T-helper 1 cell treated with Interleukin-12 subunit alpha and Interleukin-12 subunit beta and Interleukin-4 antibody, amounts not matched to agents 30 ng/mL and 1 ng/mL, for 36 hours (primary cell): ENCODE measurements around the gene CRNN. TPM values are rescaled to one million over a fixed set of nuclear protein-coding genes. Genes with fewer than 3 reads are reported as not detected.

Source experiments
- intact Hi-C: fragments of 100-400 bp; cut with micrococcal nuclease; formaldehyde crosslinking; loops from one replicate; pipeline ENCODE4 v1.15.1; 2024
- total RNA-seq: library from RNA; stranded (reverse); gene quantifications from 2 replicates; pipeline ENCODE4 v1.2.3, GENCODE V29; 2022

CRNN gene
- not detected in 2 replicates for total RNA-seq

GRCh38 chr1:152413909-152414308 lies at the start of gene CRNN:
CRNN (minus strand) TSS chr1:152414263; CDS start chr1:152412233, 2,030 bp downstream.
- intact Hi-C loops, result no loop called here

- intact Hi-C loops, result no loop called here
These were observed 48.6 kb upstream of the CRNN start for GRCh38 chr1:152462636-152463035.

DNA sequence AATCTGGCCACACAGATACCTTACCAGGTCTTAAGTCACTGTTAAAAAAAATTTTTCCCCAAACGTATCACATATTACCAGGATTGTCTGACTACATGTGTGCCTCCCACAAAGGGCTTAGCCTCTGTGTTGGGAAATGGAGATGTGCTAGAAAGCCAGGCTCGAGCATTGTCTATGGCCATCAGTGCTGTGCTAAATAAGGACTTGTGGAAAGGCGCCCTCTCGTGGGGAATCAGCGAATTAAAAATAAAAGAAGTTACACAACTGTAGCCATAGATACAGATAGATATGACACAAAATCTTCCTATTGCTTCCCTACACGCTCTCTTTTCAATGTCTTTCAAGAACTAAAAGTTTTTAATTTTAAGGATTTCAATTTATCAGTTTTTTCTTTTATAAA lies 47.5 kb upstream of the CRNN start:
- intact Hi-C loops, result no loop called here

- intact Hi-C loops, result no loop called here
These were observed 46.5 kb upstream of the CRNN start for GRCh38 chr1:152460529-152460899.

- intact Hi-C loops, result loop anchor here (5.0 kb wide), 1 partner anchor 623 kb away; the partner anchor contains the start of gene C2CD4D
These were observed 45.8 kb upstream of the CRNN start for GRCh38 chr1:152459596-152460528.

GRCh38 chr1:152458384-152459185 lies 44.5 kb upstream of the CRNN start:
- intact Hi-C loops, result loop anchor here (1.0 to 5.0 kb wide), 6 partner anchors 17 to 621 kb away; partner anchors contain the start of gene C2CD4D

DNA sequence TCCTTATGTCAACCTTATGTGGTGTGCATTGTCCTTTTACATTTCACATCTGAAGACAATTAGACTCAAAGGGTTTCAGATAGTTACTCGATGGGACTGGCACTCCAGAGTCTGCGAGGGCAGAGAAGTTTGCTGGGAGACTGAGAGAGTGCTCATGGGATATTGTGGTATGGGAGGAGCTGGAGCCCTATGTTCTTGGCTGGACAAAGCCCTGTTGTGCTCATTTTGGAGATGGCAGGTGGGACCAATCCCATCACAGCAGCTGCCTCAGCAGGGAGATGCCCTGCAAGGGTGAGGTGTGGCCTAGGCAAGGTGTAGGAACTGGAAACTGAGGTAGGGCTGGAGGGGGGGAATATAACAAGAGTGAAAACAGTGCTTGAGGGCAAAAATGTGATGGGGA lies 43.5 kb upstream of the CRNN start:
- intact Hi-C loops, result loop anchor here (5.0 kb wide), 1 partner anchor 620 kb away; the partner anchor contains the start of gene C2CD4D

GRCh38 chr1:152457071-152457470 lies 43.0 kb upstream of the CRNN start:
- intact Hi-C loops, result loop anchor here (5.0 kb wide), 1 partner anchor 620 kb away; the partner anchor contains the start of gene C2CD4D

GRCh38 chr1:152451254-152451653 lies 37.2 kb upstream of the CRNN start:
- intact Hi-C loops, result no loop called here

DNA sequence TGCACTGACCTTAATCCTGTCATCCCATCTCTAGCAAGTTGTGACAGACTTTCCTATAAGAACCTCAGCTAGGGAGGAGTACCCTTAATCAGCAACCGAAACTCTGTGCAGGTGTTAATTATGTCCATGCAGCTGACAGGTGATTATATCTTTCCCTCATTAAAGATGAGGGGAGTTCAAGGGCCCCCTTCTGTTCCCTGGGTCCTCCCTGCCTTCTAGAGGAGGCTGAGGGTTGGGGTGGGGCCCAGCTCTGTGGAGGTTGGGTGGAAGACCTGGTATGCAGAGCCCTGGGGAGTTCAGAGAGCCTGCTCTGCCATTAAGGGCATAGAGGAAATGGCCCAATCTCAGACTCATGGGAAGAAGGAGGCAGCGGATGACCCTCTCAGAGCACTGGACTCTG lies 35.6 kb upstream of the CRNN start:
- intact Hi-C loops, result no loop called here

DNA sequence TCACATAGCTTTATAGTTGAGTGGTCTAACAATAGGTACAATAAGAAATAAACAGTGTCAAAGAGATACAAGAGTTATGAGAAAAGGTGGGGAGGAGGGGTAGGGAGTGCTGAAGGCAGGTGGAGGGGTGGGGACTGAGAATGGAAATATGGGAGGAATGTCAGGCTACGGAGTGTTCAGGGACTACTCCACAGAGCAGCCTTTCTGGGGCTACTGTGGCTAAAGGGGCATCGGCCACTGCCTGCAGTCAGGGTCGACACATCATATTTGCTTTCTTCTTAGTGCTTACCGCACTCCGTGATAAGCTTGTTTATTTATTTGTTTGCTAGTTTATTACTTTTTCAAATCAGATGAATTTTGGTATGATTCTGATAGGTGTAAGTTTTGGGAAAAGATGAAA lies 34.4 kb upstream of the CRNN start:
- intact Hi-C loops, result no loop called here

- intact Hi-C loops, result no loop called here
These were observed 34.0 kb upstream of the CRNN start for GRCh38 chr1:152448095-152448494.

- intact Hi-C loops, result no loop called here
These were observed 33.4 kb upstream of the CRNN start for GRCh38 chr1:152447484-152447883.

GRCh38 chr1:152444045-152444444 lies 30.0 kb upstream of the CRNN start:
- intact Hi-C loops, result loop anchor here (5.0 kb wide), 1 partner anchor 97 kb away; no protein-coding TSS in a partner anchor

DNA sequence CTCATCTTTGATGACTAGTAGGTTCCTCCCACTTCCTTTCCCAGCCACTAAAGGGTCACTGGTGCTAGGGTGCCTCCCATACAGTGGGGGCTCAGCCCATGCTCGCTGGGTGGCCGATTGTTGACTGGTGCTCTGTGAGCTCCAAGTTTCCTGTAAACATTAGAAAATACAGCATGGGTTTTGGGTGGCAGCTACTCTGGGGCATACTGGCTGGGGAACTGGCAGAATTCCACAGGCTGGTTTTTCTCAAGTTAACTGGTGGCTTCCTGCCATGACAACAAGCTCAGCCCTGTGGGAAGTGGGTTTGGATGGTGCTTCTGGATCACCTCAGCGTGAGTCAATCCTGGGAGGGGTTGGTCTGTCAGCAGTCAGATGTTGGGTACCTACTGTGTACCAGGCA lies 28.7 kb upstream of the CRNN start:
- intact Hi-C loops, result loop anchor here (5.0 kb wide), 1 partner anchor 95 kb away; no protein-coding TSS in a partner anchor

DNA sequence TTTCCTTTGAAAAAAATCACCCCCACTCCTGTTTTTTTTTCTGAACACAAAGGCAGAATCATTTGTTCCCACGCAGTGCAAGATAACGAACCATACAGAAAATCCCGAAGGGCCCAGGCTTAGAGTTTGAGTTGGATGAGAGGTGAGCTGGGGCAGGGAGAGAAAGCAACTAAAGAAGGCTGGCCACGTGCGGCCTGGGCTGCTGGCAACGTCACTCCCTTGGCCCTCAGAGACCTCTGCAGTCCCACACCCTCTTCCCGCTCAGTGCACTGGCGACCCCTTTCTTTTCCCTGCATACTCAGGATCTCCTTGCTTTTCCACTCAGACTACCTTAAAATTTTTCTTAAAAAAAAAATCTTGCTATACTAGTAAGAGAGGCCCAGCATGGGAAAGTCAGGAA lies 28.2 kb upstream of the CRNN start:
- intact Hi-C loops, result loop anchor here (5.0 kb wide), 1 partner anchor 95 kb away; no protein-coding TSS in a partner anchor

DNA sequence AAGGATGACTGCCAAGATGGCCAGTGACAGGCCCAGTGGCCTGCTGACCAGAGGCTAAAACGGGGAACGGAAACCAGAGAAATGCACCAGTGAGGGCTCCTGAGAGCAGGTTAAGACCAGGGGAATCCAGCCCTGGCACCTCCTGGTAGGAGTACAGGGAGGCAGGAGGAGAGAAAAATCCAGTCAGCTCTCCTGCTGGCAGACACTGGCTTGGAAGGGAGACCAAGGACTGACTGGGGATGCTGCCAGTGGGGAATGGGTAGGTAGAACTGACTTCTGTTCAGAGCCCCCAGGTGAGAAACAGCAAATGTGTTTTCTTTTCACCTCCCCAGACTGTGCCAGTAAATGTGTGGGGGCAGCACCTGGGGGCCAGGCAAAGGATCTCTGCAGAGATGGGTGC lies 27.7 kb upstream of the CRNN start:
- intact Hi-C loops, result loop anchor here (1.0 to 5.0 kb wide), 4 partner anchors 17 to 389 kb away; no protein-coding TSS in a partner anchor

DNA sequence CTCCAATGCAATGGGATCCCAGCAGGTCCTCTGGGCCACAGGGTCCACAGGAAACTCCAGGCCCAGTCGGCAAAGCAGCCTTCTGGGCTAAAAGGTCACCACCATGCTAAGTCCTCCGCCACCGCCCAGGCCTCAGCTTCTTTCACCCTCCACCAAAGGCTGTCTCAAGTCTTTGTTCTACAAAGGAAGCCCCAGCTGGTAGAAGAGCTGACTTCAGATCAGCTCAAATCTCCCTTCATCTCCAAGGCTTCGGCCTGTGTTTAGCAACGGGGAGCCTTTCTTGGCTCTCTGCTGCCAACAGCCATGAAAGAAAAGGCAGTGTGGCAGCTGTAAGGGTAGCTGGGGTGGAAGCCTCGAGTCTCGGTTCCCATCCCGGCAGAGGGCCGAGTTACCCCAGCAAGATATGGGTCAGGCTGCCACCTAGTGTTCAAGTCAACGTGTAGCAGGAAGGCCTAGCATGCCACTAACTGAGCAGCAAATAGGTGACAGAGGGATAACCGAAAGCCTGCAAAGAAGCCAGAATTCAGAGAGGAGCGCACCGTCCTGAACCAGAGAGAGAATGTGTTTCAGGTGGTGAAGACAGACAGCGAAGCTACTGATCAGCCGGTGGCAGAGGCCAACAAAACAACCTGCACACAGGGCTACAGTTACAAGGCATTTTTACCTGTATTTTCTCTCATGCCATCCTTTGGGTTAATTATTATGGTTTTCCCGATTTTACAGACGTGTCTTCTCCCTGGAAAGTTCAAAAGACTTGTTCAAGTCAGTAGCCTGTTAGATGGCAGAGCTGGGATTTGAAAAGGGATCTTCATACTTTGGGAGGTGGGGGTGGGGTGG lies 26.8 kb upstream of the CRNN start:
- intact Hi-C loops, result loop anchor here (1.0 to 5.0 kb wide), 4 partner anchors 17 to 389 kb away; no protein-coding TSS in a partner anchor

DNA sequence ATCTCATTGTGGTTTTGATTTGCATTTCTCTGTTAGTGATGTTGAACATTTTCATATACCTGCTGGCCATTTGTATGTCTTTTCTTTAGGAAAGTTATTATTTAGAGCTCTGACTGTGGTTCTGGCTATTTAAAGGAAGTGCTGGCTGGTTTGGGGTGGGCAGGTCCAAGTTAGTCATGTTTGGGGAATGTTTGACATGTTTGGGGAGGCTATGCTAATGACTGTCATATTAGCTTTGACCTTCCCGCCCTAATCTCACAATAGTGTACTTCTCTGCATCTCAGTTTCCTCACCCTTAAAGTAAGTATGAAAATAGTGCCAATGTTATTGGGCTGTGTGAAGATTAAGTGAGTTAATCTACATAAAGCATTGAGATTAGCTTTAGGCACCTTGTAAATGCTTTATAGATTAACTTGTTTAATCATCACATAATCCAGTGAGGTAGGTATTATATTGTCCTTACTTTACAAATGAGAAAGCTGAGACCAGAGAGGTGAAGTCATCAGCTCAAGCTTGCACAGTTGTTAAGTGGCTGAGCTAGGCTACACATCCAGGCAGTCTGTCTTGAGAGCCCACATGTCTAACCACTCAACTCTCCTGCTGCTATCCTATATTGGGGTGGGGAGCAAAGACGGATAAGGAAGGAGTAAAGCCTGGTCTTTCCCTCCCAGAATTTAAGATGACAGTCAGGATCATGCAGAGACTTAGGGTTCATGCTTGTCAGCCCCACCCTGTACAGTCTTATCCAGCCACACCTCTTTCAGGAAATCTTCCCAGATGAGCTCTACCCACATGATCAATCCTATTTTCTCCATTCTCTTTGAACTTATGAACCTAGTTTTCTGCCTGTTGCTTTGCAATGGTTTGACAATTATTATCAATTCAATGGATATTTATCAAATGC lies 22.8 kb upstream of the CRNN start:
- intact Hi-C loops, result no loop called here

DNA sequence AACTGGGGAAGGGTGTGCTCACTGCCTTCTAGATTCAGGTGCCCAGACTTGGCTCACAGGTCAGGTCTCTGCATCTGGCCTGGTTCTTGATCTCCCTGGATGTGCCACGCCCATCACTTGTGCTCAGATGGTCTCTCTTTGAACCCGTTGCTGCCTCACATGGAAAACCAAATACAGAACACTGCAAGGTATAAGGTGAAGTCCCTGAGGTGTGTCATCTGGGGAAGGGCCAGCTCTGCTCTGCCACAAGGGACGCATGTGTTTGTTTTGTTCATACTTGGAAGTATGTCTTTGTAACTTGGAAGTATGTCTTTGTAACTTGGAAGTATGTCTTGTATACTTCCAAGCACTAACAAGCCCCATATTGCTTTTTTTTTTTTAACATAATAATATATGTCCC lies 13.4 kb upstream of the CRNN start:
- intact Hi-C loops, result no loop called here
